ENCODE results near the gene RNF145. TPM values are rescaled to one million over a fixed set of nuclear protein-coding genes. Genes with fewer than 3 reads are reported as not detected.

The RNF145 gene
- total and polyA plus RNA-seq, 10 of the 15 experiments (the other 5 are each of a cell fraction or from before 2014, with no cell fraction given) = 9.7 to 58.1 (median 38.2) TPM

- 0 out of 2 replicates have a peak, but pooled peaks have one; percentile 76 for TF ChIP-seq STAT1 (conservative IDR thresholded peaks at IDR 0.05)
- peak; percentile 82 for TF ChIP-seq ZNF687 (IDR thresholded peaks at IDR 0.05)
- peak; percentile 62; the same call in 1 of the 2 replicates for TF ChIP-seq ZNF207 (IDR thresholded peaks at IDR 0.05; ENCODE audit: borderline replicate concordance)
- TF ChIP-seq, protein P1, sequence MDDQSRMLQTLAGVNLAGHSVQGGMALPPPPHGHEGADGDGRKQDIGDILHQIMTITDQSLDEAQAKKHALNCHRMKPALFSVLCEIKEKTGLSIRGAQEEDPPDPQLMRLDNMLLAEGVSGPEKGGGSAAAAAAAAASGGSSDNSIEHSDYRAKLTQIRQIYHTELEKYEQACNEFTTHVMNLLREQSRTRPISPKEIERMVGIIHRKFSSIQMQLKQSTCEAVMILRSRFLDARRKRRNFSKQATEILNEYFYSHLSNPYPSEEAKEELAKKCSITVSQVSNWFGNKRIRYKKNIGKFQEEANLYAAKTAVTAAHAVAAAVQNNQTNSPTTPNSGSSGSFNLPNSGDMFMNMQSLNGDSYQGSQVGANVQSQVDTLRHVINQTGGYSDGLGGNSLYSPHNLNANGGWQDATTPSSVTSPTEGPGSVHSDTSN (IDR thresholded peaks at IDR 0.05; ENCODE audit: insufficient replicate concordance, low read depth, low read length) = peak; percentile 18
- peak; percentile 46 for TF ChIP-seq ATF7 (IDR thresholded peaks at IDR 0.05; ENCODE audit: low read depth)
- no peak for TF ChIP-seq HSF1 (IDR thresholded peaks at IDR 0.05; ENCODE audit: low read depth, low read length)
- peak; percentile 75 for TF ChIP-seq NRF1 (conservative IDR thresholded peaks at IDR 0.05; ENCODE audit: low read depth, low read length)
- TF ChIP-seq TCF12 (IDR thresholded peaks at IDR 0.05; ENCODE audit: low read depth, low read length) = peak; percentile 83
- TF ChIP-seq TAF1 (IDR thresholded peaks at IDR 0.05; ENCODE audit: borderline replicate concordance, low read depth, low read length) = peak; percentile 52; the same call in 1 of the 2 replicates
- peak; percentile 84 for TF ChIP-seq USF1 (IDR thresholded peaks at IDR 0.05; ENCODE audit: borderline replicate concordance, extremely low read length, insufficient read depth, low read depth, low read length)
- peak; percentile 84 for TF ChIP-seq NKRF (conservative IDR thresholded peaks at IDR 0.05)
- 0 out of 2 replicates have a peak, but pooled peaks have one; percentile 46 for TF ChIP-seq HDAC2 (IDR thresholded peaks at IDR 0.05)
- TF ChIP-seq RELA (IDR thresholded peaks at IDR 0.05; ENCODE audit: borderline replicate concordance, partially characterized antibody) = peak; percentile 65
- TF ChIP-seq KLF5 (IDR thresholded peaks at IDR 0.05; ENCODE audit: partially characterized antibody) = peak; percentile 47
- peak; percentile 31 for TF ChIP-seq RUNX3 (IDR thresholded peaks at IDR 0.05; ENCODE audit: low read length)
- peak; percentile 52; the same call in 1 of the 2 replicates for TF ChIP-seq CREM (IDR thresholded peaks at IDR 0.05; ENCODE audit: low read depth)
- peak; percentile 93; the same call in 1 of the 2 replicates for TF ChIP-seq RB1 (IDR thresholded peaks at IDR 0.05; ENCODE audit: borderline replicate concordance)
- TF ChIP-seq MYC (IDR thresholded peaks at IDR 0.05; ENCODE audit: insufficient read depth, insufficient read length, insufficient replicate concordance, low read length, severe bottlenecking) = peak; percentile 97
Observed at GRCh38 chr5:159209438-159210209, at the start of gene RNF145 (continued).
